HepG2 (cell line): ENCODE data around the gene RNPC3.

ENCODE experiments used
- FIP1L1 ChIP-seq: fragments of 200-400 bp; formaldehyde crosslinking; IDR thresholded peaks from 2 replicates; pipeline ENCODE4 v1.6.1; 2018; ENCODE audit warnings: low read depth, mild to moderate bottlenecking, low read length, moderate library complexity, borderline replicate concordance; ENCODE audit not compliant: insufficient read depth
- RFX5 ChIP-seq: IDR thresholded peaks from 2 replicates; pipeline ENCODE4 v1.6.1; 2011; ENCODE audit warnings: low read depth, low read length, improper control_type of control experiment
- YY1 ChIP-seq: IDR thresholded peaks from 2 replicates; pipeline ENCODE4 v1.6.1; 2011; ENCODE audit warnings: low read length, low read depth, moderate library complexity, mild to moderate bottlenecking; ENCODE audit not compliant: insufficient read depth, insufficient replicate concordance
- ZNF616 ChIP-seq: sonication (generic); formaldehyde crosslinking; IDR thresholded peaks from 2 replicates; pipeline ENCODE4 v1.5.0; 2020; ENCODE audit warnings: low read depth, mild to moderate bottlenecking, missing genetic modification reagents
- TF ChIP-seq, protein P1 (sequence below), 2 experiments: IDR thresholded peaks; 2 replicates each; pipeline ENCODE4 v1.6.1; 2011 to 2012; ENCODE audit warnings: low read length in 2 of 2, borderline replicate concordance in 1 of 2, low read depth in 1 of 2, mild to moderate bottlenecking in 1 of 2, moderate library complexity in 1 of 2

DNA sequence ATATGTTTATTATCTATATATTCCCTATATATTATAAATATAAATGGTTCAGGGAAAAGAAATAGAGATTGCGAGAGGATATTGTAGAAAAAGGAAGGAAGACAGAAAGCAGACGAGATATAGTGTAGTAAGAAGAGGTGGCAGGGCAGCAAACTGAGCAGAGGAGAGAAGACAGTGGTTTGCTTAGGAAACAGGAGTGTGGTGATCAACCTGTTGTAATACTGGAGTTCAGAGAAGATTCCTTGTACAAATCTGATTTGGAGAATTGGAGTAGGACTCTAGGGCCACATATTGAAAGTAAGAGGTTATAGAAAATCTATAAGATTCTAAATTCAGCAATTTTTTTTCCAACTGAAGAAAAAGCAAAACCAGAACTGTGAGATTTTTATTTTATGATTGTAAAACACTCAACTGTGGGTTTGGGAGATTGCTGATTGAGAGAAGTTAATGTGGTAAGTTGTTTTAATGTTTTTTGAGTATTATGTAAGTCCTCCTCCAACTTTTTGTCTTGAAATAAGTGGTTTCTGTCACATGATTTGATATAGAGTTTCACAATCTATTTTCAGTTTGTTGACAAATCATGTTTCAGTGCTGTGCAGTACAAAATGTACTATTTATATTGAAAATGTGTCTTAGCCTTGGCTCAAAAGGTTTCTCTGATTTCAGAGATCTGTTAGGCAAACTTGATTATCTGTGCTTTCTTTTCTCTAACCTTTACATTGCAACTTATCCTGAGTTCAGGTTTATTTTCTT lies 36.3 kb downstream of the RNPC3 start:
- no peak for TF ChIP-seq ZNF616 (CRISPR knock-in tag)
- TF ChIP-seq YY1 = no peak
- TF ChIP-seq, protein P1, sequence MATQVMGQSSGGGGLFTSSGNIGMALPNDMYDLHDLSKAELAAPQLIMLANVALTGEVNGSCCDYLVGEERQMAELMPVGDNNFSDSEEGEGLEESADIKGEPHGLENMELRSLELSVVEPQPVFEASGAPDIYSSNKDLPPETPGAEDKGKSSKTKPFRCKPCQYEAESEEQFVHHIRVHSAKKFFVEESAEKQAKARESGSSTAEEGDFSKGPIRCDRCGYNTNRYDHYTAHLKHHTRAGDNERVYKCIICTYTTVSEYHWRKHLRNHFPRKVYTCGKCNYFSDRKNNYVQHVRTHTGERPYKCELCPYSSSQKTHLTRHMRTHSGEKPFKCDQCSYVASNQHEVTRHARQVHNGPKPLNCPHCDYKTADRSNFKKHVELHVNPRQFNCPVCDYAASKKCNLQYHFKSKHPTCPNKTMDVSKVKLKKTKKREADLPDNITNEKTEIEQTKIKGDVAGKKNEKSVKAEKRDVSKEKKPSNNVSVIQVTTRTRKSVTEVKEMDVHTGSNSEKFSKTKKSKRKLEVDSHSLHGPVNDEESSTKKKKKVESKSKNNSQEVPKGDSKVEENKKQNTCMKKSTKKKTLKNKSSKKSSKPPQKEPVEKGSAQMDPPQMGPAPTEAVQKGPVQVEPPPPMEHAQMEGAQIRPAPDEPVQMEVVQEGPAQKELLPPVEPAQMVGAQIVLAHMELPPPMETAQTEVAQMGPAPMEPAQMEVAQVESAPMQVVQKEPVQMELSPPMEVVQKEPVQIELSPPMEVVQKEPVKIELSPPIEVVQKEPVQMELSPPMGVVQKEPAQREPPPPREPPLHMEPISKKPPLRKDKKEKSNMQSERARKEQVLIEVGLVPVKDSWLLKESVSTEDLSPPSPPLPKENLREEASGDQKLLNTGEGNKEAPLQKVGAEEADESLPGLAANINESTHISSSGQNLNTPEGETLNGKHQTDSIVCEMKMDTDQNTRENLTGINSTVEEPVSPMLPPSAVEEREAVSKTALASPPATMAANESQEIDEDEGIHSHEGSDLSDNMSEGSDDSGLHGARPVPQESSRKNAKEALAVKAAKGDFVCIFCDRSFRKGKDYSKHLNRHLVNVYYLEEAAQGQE (IDR thresholded peaks at IDR 0.05; ENCODE audit: borderline replicate concordance in 1 of 2, low read depth in 1 of 2, low read length in 2 of 2) = no peak
- TF ChIP-seq FIP1L1 = no peak
- no peak for TF ChIP-seq RFX5
